Measurements from ENCODE around the gene TAF1B. TPM values are rescaled to one million over a fixed set of nuclear protein-coding genes. Genes with fewer than 3 reads are reported as not detected.

TAF1B gene
- total RNA-seq, 1 experiment from 2014 or later: 29.9 TPM

DNA sequence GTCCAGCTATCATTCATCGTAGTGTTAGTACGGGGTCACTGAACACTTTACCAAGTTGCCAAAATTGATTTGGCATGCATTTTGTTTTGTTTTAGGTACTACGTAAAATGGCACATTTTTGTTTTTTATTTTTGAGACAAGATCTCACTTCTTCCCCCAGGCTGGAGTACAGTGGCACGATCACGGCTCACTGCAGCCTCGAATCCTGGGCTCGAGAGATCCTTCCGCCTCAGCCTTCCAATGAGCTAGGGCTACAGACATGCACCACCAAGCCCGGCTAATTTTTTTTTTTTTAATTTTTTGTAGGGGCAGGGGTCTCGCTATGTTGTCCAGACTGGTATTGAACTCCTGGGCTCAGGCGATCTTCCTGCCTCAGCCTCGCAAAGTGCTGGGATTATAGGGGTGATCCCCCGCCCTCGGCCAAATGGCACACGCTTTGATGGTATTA is 786 bp downstream of the TAF1B start:
- Mint-ChIP-seq H3K36me3 (ENCODE audit: insufficient read depth in 1 of 3, low read depth in 3 of 3) (peaks cover 5 to 35% (median 34%) of the 10 kb centered on the region in 3 experiments), H3K9me3 (no peaks in the 10 kb centered on the region), H3K27ac (peak overlapping the region; percentile 90 to 99 (median 95); a peak in 6 of 7 replicates), H3K27me3 (ENCODE audit: low read depth) (peaks cover 1% of the 10 kb centered on the region; the same call in 1 of the 2 replicates), H3K4me3 (peak overlapping the region; percentile 89 to 94), H3K4me1 (peaks cover 13 to 14% of the 10 kb centered on the region in 2 experiments)
- H3K4ac ChIP-seq (ENCODE audit: low read depth, low read length): no peak overlapping the region
- H2BK120ac ChIP-seq (ENCODE audit: low read depth, low read length, poor library complexity, severe bottlenecking): no peak overlapping the region
- peak overlapping the region; percentile 64 for H3K4me2 ChIP-seq (ENCODE audit: insufficient read depth, insufficient read length, low read length)
- no peaks in the 10 kb centered on the region for H3K9me3 ChIP-seq (ENCODE audit: control insufficient read depth, low read depth, low read length)
- no peak overlapping the region for H3K56ac ChIP-seq (ENCODE audit: insufficient read length, low read depth, low read length)
- H3T11ph ChIP-seq (ENCODE audit: low read length): no peak overlapping the region
- H2AFZ ChIP-seq (ENCODE audit: low read length): no peak overlapping the region
- no peak overlapping the region for H2BK15ac ChIP-seq (ENCODE audit: low read depth, low read length)
- no peaks in the 10 kb centered on the region for H3K23me2 ChIP-seq (ENCODE audit: insufficient read length, low read depth, low read length, poor library complexity, severe bottlenecking)
- H3K27me3 ChIP-seq (ENCODE audit: insufficient read depth, low read length): no peaks in the 10 kb centered on the region
- H2BK20ac ChIP-seq (ENCODE audit: low read depth, low read length, poor library complexity, severe bottlenecking): no peak overlapping the region
- H2AK5ac ChIP-seq (ENCODE audit: insufficient read length, low read length): no peak overlapping the region
- no peaks in the 10 kb centered on the region for H3K4me1 ChIP-seq (ENCODE audit: insufficient read depth, low read length)
- TF ChIP-seq CTCF (conservative IDR thresholded peaks at IDR 0.05): no peak
- H2BK5ac ChIP-seq (ENCODE audit: insufficient read length, low read length): no peak overlapping the region
- peaks cover 7% of the 10 kb centered on the region; the same call in 1 of the 2 replicates for H3K79me2 ChIP-seq (ENCODE audit: insufficient read depth, low read length)
- H3K14ac ChIP-seq (ENCODE audit: insufficient read depth, low read length): no peak overlapping the region
- H3K23ac ChIP-seq (ENCODE audit: insufficient read length, low read depth, low read length): no peak overlapping the region
- H2BK12ac ChIP-seq (ENCODE audit: insufficient read length, low read depth, low read length): no peak overlapping the region
- H3K18ac ChIP-seq (ENCODE audit: insufficient read length, low read depth, low read length): no peak overlapping the region
- WGBS (ENCODE audit: extremely low coverage, insufficient read length, low lambda C conversion rate): no CpG with 5 or more reads among the region's 15 CpGs
- H3K79me1 ChIP-seq (ENCODE audit: insufficient read depth, low read depth, low read length, poor library complexity, severe bottlenecking): no peaks in the 10 kb centered on the region
- H4K5ac ChIP-seq (ENCODE audit: insufficient read length, low read depth, low read length): no peak overlapping the region
- no peak overlapping the region for H4K91ac ChIP-seq (ENCODE audit: insufficient read length, low read depth, low read length)
- no peak overlapping the region for H3K27ac ChIP-seq (ENCODE audit: insufficient read length, low read depth, low read length)
- no peak for DNase-seq
- no peaks in the 10 kb centered on the region for H4K20me1 ChIP-seq (ENCODE audit: control insufficient read depth, insufficient read depth, insufficient read length)
- peak overlapping the region; percentile 68 for H3K9ac ChIP-seq (ENCODE audit: extremely low read depth, insufficient read length, low read length)
- no peak overlapping the region for H4K8ac ChIP-seq (replicated peaks; ENCODE audit: insufficient read length, low read depth, low read length)
